ENCODE measurements around the gene PRG2.
"Not testable (repeated sequence)": the region's sequence is repeated elsewhere in the genome, so short reads cannot be mapped to it uniquely, and the experiment has no call there.

The PRG2 gene

DNA sequence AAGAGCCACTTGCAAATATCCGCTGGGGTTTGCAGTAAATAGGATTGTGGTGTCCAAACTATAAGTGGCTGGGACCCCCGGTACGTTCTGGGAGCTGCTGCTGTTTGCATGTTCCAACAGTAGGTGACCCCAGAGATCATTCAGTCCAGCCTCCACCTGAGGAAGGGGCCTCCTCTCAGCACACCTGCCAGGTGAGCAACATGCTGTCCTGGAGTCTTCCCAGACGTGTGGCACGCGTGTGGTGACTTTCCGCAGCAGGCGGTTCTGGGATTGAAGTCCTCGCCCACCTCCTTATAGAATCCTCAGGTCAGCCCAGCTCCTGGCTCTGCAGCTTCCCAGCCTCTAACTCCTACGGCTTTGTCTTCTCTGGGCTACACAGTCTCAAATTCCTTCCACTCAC lies 45.6 kb downstream of the PRG2 start:
- no peak for DNase-seq

- DNase-seq = peak; percentile 38
These were observed 46.6 kb downstream of the PRG2 start for GRCh38 chr11:57343825-57344224.

GRCh38 chr11:57342702-57343101 lies 47.7 kb downstream of the PRG2 start:
- no peak for DNase-seq

DNA sequence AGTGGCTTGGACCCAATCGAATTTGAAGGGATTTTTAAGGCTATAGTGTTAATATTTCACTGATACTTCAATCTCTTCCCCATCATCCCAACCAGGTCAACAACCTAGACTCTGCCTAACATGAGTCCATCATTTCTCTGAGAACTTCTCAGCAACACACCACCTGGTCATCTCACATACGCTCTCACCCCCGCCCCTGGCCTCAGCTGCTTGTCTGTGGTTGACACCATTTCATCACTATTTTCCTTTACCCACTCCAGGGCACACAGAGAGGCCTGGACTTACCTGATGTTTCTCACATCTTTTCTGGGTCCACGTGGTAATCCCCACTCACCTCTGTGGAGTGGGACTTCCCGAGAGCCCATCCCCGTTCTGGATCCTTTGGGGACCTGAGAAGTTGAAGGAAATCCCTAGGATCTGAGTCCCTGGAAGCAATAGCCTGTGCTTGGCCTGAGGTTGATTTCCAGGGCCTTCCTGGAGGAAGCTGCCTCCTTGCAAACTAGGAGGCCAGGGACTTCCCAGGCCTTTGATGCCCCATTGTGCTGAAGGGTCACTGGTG lies 49.1 kb downstream of the PRG2 start:
- DNase-seq = no peak

DNA sequence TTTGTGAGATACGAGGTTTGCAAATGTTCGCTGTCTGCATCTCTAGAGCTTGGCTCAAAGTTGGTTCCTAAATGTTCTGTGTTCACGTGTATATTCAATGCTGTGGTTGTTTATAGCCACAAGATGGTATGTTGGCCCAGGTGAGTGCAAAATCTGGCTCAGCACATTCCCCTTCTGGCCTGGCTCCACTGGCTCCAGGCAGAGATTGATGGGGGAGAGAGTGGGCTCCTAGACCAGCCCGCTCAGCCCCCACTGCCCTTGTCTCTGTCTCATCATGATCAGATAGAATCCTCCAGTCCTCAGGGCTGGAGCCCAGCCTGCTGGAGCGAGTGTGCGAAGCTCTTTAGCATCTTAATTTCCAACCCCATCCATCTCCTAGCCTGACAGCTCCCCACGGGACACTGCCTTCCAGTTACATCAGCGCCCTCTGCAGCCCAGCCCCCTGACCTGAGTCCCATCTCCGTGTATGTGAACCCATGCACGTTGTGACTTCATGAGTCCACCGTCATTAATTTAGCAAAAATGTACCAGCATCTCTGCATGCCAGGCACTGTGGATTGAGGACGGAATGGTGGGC lies 50.3 kb downstream of the PRG2 start:
- peak; percentile 72 for DNase-seq

- no peak for DNase-seq
These were observed 51.1 kb downstream of the PRG2 start for GRCh38 chr11:57339328-57339727.

DNA sequence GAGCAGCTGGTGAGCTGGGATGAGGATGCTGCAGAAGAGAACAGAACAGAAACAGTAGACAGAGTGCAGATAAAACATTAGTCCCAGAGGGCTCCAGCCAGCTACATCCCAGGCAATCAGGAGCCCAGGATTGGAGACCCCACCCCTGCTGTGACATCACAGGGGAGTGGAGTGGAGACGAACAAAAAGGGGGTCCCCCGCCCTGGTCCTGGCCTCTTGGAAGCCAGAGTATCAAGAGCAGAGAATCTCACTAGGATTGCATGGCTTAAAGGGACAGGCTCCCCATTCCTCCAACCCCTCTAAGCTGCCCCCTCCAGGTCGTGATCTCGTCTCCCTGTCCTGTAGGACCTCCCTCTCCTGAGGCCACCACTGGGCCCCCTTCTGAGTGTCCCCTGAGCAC lies 52.3 kb downstream of the PRG2 start, which contains the start of gene P2RX3:
P2RX3 (plus strand) TSS at position 211 of the 400 bp plus-strand sequence. CDS start 199 bp downstream, outside the sequence.
- DNase-seq = no peak

- DNase-seq = not testable (repeated sequence)
These were observed 53.6 kb downstream of the PRG2 start for GRCh38 chr11:57336856-57337255.

Measured in NCI-H2227 treated with DMSO at 0.1 percent for 48 hours (cell line).